T1000 (cell line): ENCODE data around the gene TMEM220.
"Not testable (repeated sequence)": the region's sequence is repeated elsewhere in the genome, so short reads cannot be mapped to it uniquely, and the experiment has no call there.

ENCODE experiments used
- DNase-seq: peaks from one replicate; lab custom pipeline; 2025; ENCODE audit warnings: mixed read lengths; lab: John Stamatoyannopoulos, UW

Gene TMEM220

DNA sequence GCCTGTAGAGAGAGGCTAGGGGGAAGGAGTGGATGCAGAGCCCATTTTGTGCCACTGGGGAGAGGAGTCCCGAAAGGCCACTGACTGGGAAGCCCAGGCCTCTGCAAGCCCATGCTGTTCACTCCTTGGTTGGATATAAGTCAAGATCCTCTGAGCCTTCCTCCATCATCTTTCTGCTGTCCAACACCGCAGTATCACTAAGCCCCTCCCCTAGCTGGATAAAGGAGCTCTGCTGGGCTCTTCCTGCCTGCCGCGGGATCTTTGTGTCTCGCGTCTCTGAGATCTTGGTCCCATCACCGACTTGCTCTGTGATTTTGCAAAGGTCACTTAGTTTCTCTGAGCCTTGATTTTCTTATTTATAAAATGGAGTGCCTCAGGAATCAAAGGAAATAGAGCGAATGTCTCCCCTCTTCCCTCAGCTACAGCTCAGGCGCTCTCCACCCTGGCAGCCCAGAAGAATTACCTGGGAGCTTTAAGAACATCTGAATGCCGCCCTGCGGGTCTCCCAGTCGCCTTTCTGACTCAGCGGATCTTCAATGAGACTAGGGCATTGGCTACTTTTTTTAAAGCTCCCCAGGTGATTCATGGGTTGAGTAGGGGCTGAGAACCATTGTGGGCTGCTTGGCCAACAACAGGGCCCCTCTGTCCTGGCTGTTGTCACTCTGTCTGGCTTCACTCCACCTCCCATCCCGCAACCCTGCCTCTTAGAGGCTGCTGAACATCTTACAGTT is 25.2 kb upstream of the TMEM220 start:
- no peak for DNase-seq

GRCh38 chr17:10754109-10754508 is 24.3 kb upstream of the TMEM220 start:
- no peak for DNase-seq

GRCh38 chr17:10752696-10753095 is 22.9 kb upstream of the TMEM220 start:
- no peak for DNase-seq

DNA sequence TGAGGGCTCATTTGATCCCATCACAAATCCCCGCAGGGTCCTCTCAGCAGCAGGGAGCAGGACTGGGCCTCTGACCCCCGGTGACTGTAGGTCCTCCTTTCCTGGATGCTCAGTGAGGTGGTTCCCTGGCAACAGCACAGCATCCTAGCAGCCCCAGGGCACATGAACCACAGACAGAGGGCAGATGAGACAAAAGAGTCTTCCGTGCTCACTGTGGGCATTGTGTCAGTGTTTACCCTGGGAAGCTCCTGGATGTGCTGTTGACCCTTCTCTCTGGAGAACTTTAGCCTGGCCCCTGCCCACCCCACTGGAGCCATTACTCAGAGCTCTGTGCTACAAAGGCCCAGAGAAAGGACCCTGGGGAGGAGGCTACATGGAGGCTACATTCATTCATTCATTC is 21.7 kb upstream of the TMEM220 start:
- DNase-seq: no peak

DNA sequence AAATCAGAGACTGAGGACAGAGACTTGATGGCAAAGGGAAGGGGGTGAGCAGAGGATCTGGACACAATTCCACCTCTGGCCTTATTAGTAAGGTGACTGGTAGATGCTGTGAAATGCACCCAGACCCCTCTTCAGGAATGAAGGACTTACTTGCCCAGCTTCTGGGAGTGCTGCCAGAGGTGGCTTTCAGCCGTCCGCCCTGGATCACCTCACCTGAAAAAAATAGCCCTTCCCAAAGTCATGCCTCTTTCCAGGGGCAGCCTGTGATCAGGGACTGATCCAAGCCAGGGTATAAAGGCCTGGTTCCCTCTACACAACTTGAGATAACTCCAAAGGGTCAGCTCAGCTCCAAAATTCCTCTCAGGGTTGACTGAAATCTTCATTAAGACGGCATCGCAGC is 20.4 kb upstream of the TMEM220 start:
- no peak for DNase-seq

- DNase-seq: no peak
Observed at GRCh38 chr17:10748531-10749181, 18.8 kb upstream of the TMEM220 start.

DNA sequence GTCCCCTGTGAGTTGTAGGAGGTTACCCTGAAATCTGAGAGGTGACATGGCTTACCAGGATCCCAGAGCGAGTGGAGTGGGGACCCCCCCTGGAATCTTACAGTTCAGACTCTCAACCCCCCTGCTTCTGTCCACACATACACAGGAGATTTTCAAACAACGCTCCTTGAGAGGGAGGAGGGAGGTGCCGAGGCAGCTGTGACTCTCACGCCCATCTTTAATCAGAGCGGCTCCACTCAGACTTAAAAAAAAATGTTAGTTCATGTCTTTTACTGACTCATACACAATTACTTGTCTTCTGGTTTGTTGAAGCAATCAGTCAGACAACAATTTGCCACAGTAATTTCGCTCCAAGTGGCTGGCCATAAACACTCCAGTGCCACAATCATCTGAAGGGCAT is 15.4 kb upstream of the TMEM220 start:
- DNase-seq: no peak

DNA sequence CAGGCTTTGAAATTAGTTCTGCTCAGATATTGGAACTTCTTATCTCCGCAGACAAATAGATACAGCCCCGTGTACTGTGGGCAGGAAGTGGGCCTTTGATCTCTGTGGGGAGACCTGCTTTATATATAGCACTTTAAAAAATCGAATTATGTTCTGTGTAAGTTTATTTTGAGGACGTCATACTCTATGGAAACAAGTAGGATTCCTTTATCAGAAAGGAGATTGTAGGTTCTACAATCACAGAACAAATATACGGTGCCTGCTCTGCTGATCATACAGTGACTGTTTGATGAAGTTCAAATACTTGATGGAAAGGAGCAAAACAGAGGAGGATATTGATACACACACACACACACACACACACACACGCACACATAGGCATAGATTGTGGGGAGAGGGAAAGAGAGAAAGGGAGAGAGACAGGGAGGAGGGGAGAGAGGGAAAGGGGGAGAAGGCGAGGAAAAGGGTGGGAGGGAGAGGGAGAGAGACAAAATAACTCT is 14.7 kb upstream of the TMEM220 start:
- no peak for DNase-seq

DNA sequence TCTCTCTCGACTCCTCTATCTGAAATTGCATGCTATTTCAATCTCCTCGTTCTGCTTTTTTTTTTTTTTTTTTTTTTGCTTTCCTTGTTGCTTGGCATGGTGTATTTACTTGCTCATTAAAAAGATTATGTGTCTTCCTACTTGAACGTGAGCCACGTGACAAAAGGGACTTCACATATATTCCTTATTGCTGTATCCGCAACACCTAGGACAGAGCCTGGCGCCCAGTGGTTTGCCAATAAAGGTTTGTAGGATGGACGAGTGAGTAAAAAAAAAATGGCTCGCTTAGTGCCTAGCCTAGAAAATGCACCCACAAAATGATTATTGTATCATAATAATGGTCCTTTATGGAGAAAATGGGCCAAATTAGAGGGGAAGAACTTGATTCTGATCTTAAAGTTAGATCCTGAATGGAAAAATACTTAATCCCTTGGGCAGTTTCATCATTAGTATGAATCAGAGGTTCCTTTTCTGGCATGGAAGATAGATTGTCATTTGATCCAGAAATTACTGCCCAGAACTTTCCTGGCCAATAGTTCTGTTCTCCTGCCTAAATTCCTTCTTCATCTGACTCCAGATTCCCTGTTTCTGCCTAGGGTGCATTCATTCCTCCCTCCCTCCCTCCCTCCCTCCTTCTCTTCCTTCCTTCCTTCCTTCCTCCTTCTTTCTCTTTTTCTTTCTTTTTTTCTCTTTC is 13.6 kb upstream of the TMEM220 start:
- no peak for DNase-seq

GRCh38 chr17:10742431-10742830 is 12.6 kb upstream of the TMEM220 start:
- DNase-seq: no peak

- DNase-seq: no peak
Observed at GRCh38 chr17:10741416-10742135, 11.8 kb upstream of the TMEM220 start.

GRCh38 chr17:10739386-10739785 is 9.6 kb upstream of the TMEM220 start:
- no peak for DNase-seq

DNA sequence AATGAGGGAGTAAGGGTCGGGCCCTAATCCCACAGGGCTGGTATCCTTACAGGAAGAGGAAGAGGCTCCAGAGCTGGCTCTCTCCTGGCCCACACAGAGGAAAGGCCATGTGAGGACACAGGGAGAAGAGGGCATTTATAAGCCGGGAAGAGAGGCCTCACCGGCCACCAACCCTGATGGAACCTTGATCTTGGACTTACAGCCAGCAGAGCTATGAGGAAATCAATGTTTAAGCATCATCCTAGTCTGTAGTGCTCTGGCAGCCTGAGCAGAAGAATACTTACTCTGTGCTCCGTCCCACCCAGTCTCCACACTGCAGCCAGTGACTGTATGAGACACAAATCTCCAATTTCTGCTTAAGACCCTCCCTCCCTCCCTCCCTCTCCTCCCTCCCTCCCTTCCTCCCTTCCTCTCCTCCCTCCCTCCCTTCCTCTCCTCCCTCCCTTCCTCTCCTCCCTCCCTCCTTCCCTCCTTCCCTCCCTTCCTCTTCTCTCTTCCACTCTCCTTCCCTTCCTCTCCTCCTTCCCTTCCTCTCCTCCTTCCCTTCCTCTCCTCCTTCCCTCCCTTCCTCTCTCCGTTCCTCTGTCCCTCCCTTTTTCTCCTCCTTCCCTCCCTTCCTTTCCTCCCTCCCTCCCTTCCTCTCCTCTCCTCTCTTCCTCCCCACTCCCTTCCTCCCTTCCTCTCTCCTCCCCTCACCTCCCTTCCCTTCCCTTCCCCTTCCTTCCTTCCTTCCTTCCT is 8.9 kb upstream of the TMEM220 start:
- DNase-seq: no peak

DNA sequence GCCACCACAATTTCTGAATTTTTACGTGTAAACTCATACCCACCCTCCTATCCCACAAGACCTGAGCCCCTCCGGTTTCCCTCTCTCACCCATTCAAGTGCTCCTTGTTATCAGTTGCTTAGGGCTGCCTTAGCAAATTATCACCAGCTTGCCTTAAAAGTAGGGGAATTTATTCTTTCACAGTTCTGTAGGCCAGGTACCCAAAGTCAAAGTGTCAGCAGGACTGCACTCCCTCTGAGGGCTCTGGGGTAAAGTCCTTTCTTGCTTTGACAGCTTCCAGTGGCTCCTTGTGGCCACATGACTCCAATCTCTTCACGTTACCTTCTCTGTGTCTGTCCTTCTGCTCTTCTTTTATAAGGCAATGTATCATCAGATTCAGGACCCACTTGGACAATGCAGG is 7.9 kb upstream of the TMEM220 start:
- no peak for DNase-seq

GRCh38 chr17:10737168-10737622 is 7.4 kb upstream of the TMEM220 start:
- no peak for DNase-seq

DNA sequence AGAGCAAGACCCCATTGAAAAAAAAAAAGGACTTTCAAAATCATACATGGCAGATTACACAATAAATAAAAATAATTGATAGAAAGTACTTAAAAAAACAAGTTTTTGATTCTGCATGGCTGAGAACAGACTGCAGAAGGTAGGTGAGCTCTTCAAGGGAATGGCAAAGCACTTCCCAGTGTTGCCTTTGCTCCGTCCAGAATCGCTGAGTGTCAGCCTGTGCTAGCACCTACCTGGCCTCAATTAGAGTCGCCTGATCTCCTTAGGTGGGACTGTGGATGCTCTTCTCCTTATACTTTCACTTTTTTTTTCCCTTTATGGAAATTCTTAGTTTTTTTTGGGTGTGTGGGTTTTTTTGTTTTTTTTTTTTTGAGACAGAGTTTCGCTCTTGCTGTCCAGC is 6.0 kb upstream of the TMEM220 start:
- no peak for DNase-seq

DNA sequence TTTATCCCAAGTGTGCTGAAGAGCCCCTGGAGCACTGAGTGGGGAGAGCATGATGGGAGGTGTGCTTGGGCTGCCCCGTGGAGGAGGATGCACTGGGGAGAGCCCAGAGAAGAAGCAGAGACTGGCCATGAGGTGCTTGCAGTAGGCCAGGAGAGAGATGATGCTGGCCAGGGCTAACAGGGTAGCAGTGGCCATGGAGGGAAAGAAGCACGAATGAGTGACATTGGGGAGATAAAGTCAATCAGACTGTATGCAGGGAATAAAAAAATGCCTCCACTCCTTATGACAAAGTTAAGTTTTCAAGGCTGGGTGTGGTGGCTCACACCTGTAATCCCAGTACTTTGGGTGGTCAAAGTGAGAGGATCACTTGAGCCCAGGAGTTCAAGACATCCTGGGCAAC is 5.4 kb upstream of the TMEM220 start:
- DNase-seq: no peak

GRCh38 chr17:10733666-10734065 is 3.8 kb upstream of the TMEM220 start:
- no peak for DNase-seq

GRCh38 chr17:10732121-10732520 is 2.3 kb upstream of the TMEM220 start:
- not testable (repeated sequence) for DNase-seq

DNA sequence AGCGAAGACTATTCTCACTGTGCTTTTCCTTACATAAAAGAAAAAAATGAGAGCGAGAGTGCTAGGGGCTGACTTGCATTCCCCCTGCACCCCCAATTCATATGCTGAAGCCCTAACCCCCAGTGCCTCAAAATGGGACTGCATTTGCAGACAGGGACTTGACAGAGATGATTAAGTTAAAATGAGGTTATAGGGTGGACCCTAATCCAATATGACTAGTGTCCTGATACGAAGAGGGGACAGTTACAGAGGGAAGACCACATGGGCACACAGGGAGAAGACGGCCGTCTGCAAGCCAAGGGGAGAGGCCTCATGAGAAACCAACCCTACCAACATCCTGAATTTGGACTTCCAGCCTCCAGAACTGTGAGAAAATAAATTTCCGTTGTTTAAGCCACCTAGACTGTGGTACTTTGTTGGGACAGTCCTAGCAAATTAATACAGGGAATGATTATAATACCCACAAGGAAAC is 1.6 kb upstream of the TMEM220 start:
- DNase-seq: no peak

DNA sequence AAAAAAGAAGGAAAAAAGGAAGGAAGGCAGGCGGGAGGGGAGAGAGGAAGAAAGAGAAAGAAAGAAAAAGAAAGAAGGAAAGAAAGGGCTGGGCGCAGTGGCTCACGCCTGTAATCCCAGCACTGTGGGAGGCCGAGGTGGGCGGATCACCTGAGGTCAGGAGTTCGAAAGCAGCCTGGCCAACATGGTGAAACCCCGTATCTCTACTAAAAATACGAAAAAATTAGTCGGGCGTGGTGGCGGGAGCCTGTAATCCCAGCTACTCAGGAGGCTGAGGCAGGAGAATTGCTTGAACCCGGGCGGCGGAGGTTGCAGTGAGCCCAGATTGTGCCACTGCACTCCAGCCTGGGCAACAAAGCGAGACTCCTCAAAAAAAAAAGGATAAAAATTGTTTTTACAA is 424 bp upstream of the TMEM220 start:
- DNase-seq: not testable (repeated sequence)
